Small intestine (tissue), 7 donors: ENCODE results near the gene GLS. TPM values are rescaled to one million over a fixed set of nuclear protein-coding genes. Genes with fewer than 3 reads are reported as not detected.
A peak's percentile ranks its signal among the peaks of the same experiment; 100 is the strongest.
"Not testable (repeated sequence)": the region's sequence is repeated elsewhere in the genome, so short reads cannot be mapped to it uniquely, and the experiment has no call there.

Experiments used
- DNase-seq, 2 donors: peaks; one replicate each; pipeline versions ENCODE4 v3.0.0 to v3.0.0-alpha.2; 2013
- FAIRE-seq: peaks from 2 replicates; lab custom pipeline; 2012; peaks lifted over from hg19 to GRCh38; lab: Jason Lieb, UNC
- H3K27ac ChIP-seq, 3 donors: one replicate each; pipeline ENCODE4 v1.5.1; 2013; ENCODE audit warnings: low read length in 2 of 3, mild to moderate bottlenecking in 2 of 3, control low read depth in 1 of 3, inconsistent platforms in 1 of 3, low read depth in 1 of 3, moderate library complexity in 1 of 3
- H3K27me3 ChIP-seq, 3 donors: one replicate each; pipeline ENCODE4 v1.6.1; 2013; ENCODE audit warnings: low read length in 3 of 3, inconsistent platforms in 1 of 3; ENCODE audit not compliant: control insufficient read depth in 3 of 3, insufficient read depth in 3 of 3
- H3K36me3 ChIP-seq, 3 donors: one replicate each; pipeline ENCODE4 v1.6.1; 2013; ENCODE audit warnings: low read length in 3 of 3, inconsistent platforms in 1 of 3, low read depth in 1 of 3, mild to moderate bottlenecking in 1 of 3, moderate library complexity in 1 of 3; ENCODE audit not compliant: control insufficient read depth in 3 of 3, insufficient read depth in 2 of 3
- H3K4me1 ChIP-seq, 3 donors: one replicate each; pipeline ENCODE4 v1.6.1; 2013; ENCODE audit warnings: low read length in 2 of 3, inconsistent platforms in 1 of 3, low read depth in 1 of 3, mild to moderate bottlenecking in 1 of 3, moderate library complexity in 1 of 3; ENCODE audit not compliant: control insufficient read depth in 3 of 3, insufficient read depth in 2 of 3
- H3K4me3 ChIP-seq, 3 donors: one replicate each; pipeline ENCODE4 v1.5.1; 2013; ENCODE audit warnings: low read length in 3 of 3, control low read depth in 1 of 3, inconsistent platforms in 1 of 3, low read depth in 1 of 3, mild to moderate bottlenecking in 1 of 3, moderate library complexity in 1 of 3
- H3K9me3 ChIP-seq, 2 donors: one replicate each; pipeline ENCODE4 v1.6.1; 2013; ENCODE audit warnings: low read depth in 1 of 2, low read length in 1 of 2; ENCODE audit not compliant: control insufficient read depth in 2 of 2, insufficient read depth in 1 of 2
- WGBS, 3 donors: extraction: QIAGEN DNeasy Blood & Tissue Kit; methylation state at CpG; one replicate each; pipeline ENCODE4 v1.1.7; 2013; 5-methylcytosine and 5-hydroxymethylcytosine counted together
- polyA plus RNA-seq, 4 donors: library from polyadenylated mRNA; stranded (reverse) in 3 of 4; unstranded in 1 of 4; fragments of 200-250 nt in 3 of 4; fragments of 120-200 nt in 1 of 4; gene quantifications; one replicate each; pipeline versions ENCODE4 v1.2.1 to v1.2.3, GENCODE V29; 2013
- donor health status: healthy with polysubstance abuse.
- donor health status: control.
- donor health status: control.
- donor health status: Bipolar disorder and iron deficiency.
- donor health status: healthy.

GLS gene
- polyA plus RNA-seq, 4 donors: 39.3 to 621 (median 48.7) TPM

- H3K9me3 ChIP-seq: peaks cover 0 to 2% of the 10 kb centered on the region in 2 donors
- H3K27me3 ChIP-seq: no peaks in the 10 kb centered on the region
- peaks cover 0 to 3% (median 2%) of the 10 kb centered on the region in 3 donors for H3K4me1 ChIP-seq
- no peak overlapping the region for H3K4me3 ChIP-seq
- 11 to 27% (median 21%) methylated on average over 3 of the region's 3 CpGs for WGBS, 3 donors
- H3K36me3 ChIP-seq: no peaks in the 10 kb centered on the region
- DNase-seq (peak in 1 of 2 donors; percentile 55), FAIRE-seq (no peak)
- H3K27ac ChIP-seq: peak overlapping the region in 1 of 3 donors; percentile 31
Measured at GRCh38 chr2:190847504-190848081, 33.0 kb upstream of the GLS start.

GRCh38 chr2:190849774-190850173 lies 30.8 kb upstream of the GLS start:
- no peak overlapping the region for H3K4me3 ChIP-seq
- H3K9me3 ChIP-seq: peaks cover 0 to 4% of the 10 kb centered on the region in 2 donors
- H3K27me3 ChIP-seq: no peaks in the 10 kb centered on the region
- no peak overlapping the region for H3K27ac ChIP-seq
- H3K4me1 ChIP-seq: peaks cover 0 to 14% (median 2%) of the 10 kb centered on the region in 3 donors
- FAIRE-seq (no peak), DNase-seq (no peak)
- no peaks in the 10 kb centered on the region for H3K36me3 ChIP-seq
- 78 to 84% (median 80%) methylated on average over 2 of the region's 2 CpGs for WGBS, 3 donors

- H3K4me1 ChIP-seq: peaks cover 0 to 26% (median 0%) of the 10 kb centered on the region in 3 donors
- not testable (repeated sequence) for DNase-seq, H3K27me3 ChIP-seq, H3K4me3 ChIP-seq, H3K9me3 ChIP-seq, FAIRE-seq, H3K36me3 ChIP-seq
- 63 to 81% (median 76%) methylated on average over 4 of the region's 4 CpGs for WGBS, 3 donors
- H3K27ac ChIP-seq: peak overlapping the region in 1 of 3 donors; percentile 82
Measured at GRCh38 chr2:190853022-190853421, 27.6 kb upstream of the GLS start.

GRCh38 chr2:190853531-190854383 lies 26.9 kb upstream of the GLS start:
- Histone ChIP-seq H3K36me3 (no peaks in the 10 kb centered on the region), H3K4me1 (peaks cover 0 to 27% (median 0%) of the 10 kb centered on the region in 3 donors), H3K27ac (peak overlapping the region in 2 of 3 donors; percentile 48 to 82), H3K27me3 (no peaks in the 10 kb centered on the region), H3K9me3 (peaks cover 0 to 4% of the 10 kb centered on the region in 2 donors), H3K4me3 (no peak overlapping the region)
- FAIRE-seq (peak; percentile 30), DNase-seq (peak; percentile 63 to 81)
- WGBS, 3 donors: 10 to 46% (median 32%) methylated on average over 2 of the region's 2 CpGs

- no peaks in the 10 kb centered on the region for H3K27me3 ChIP-seq
- 87 to 95% (median 92%) methylated on average over 1 of the region's 1 CpG for WGBS, 3 donors
- no peaks in the 10 kb centered on the region for H3K36me3 ChIP-seq
- FAIRE-seq: no peak
- H3K4me1 ChIP-seq: peaks cover 0 to 35% (median 0%) of the 10 kb centered on the region in 3 donors
- H3K27ac ChIP-seq: peak overlapping the region in 2 of 3 donors; percentile 2 to 82
- no peak overlapping the region for H3K4me3 ChIP-seq
- H3K9me3 ChIP-seq: peaks cover 0 to 4% of the 10 kb centered on the region in 2 donors
- no peak for DNase-seq
Measured at GRCh38 chr2:190854726-190855125, 25.9 kb upstream of the GLS start.

GRCh38 chr2:190855245-190855644 lies 25.4 kb upstream of the GLS start:
- peaks cover 0 to 35% (median 2%) of the 10 kb centered on the region in 3 donors for H3K4me1 ChIP-seq
- H3K9me3 ChIP-seq: peaks cover 0 to 4% of the 10 kb centered on the region in 2 donors
- H3K36me3 ChIP-seq: no peaks in the 10 kb centered on the region
- H3K27me3 ChIP-seq: no peaks in the 10 kb centered on the region
- H3K4me3 ChIP-seq: no peak overlapping the region
- FAIRE-seq: no peak
- DNase-seq: no peak
- 40 to 72% (median 65%) methylated on average over 4 of the region's 4 CpGs for whole genome bisulfite sequencing, 3 donors
- peak overlapping the region in 2 of 3 donors; percentile 3 to 82 for H3K27ac ChIP-seq

GRCh38 chr2:190856985-190857384 lies 23.6 kb upstream of the GLS start:
- H3K4me3 ChIP-seq: no peak overlapping the region
- 97 to 100% (median 97%) methylated on average over 1 of the region's 1 CpG for WGBS, 3 donors
- peaks cover 0 to 40% (median 4%) of the 10 kb centered on the region in 3 donors for H3K4me1 ChIP-seq
- peaks cover 0 to 4% of the 10 kb centered on the region in 2 donors for H3K9me3 ChIP-seq
- no peaks in the 10 kb centered on the region for H3K36me3 ChIP-seq
- FAIRE-seq (no peak), DNase-seq (no peak)
- no peak overlapping the region for H3K27ac ChIP-seq
- H3K27me3 ChIP-seq: no peaks in the 10 kb centered on the region

- Histone ChIP-seq H3K36me3 (no peaks in the 10 kb centered on the region), H3K9me3 (no peaks in the 10 kb centered on the region), H3K27me3 (no peaks in the 10 kb centered on the region), H3K27ac (no peak overlapping the region), H3K4me1 (peaks cover under 1 to 48% (median 4%) of the 10 kb centered on the region in 3 donors), H3K4me3 (no peak overlapping the region)
- 74 to 83% (median 79%) methylated on average over 6 of the region's 6 CpGs for WGBS, 3 donors
- FAIRE-seq (no peak), DNase-seq (no peak)
Measured at GRCh38 chr2:190858817-190859216, 21.8 kb upstream of the GLS start.
